ENCODE data around the gene PLEKHA7.

GRCh38 chr11:16985297-16985696 is 28.9 kb downstream of the PLEKHA7 start:
- no peak for TF ChIP-seq CTCF (IDR thresholded peaks at IDR 0.05)
- no peak for TF ChIP-seq POLR2AphosphoS5 (IDR thresholded peaks at IDR 0.05)
- no peak for TF ChIP-seq POLR2A (IDR thresholded peaks at IDR 0.05)
- TF ChIP-seq EP300 (IDR thresholded peaks at IDR 0.05): no peak

All from suprapubic skin (tissue), 4 donors.